ENCODE data around the gene F2.

F2 gene

DNA sequence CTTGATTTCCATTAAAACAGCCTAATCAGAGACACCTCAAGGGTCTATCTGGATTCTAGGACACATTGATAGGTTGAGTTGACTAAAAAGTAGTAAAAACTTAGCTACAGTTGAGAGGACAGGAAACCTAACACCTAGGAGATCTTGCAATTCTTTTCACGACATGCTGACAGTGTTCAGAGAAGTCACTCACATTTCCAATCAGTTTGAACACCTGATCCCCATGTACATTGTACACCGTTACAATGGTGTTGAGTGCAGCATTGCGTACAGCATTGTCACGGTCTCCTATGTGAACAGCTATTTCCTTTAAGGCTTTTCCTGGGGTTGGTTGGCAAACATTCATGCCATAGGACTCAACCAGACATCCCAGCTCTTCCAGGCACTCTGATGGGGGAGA, 42.8 kb downstream of the F2 start:
- TF ChIP-seq GATA2 (IDR thresholded peaks at IDR 0.05; ENCODE audit: low read depth, low read length) (no peak), GATA3 (IDR thresholded peaks at IDR 0.05; ENCODE audit: low read depth, low read length) (no peak)

DNA sequence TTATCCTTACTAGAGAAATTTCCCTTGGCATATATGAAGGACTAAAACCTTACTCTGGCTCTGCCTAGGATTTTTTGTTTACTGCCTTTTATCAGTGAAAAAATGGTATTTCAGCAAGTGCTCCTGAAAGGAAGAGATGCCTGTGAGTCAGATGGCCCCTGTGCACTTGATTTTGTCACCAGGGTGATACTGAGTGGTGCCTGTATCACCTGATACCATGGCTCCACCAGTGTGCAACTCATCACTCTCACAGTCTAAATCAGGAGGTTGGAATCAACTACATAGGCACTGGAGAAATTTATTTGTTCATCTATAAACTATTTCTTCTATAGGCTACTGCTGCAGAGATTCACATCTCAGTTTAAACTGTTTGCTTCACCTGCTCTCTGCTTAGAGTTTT, 43.2 kb downstream of the F2 start:
- TF ChIP-seq GATA3 (IDR thresholded peaks at IDR 0.05; ENCODE audit: low read depth, low read length) (no peak), GATA2 (IDR thresholded peaks at IDR 0.05; ENCODE audit: low read depth, low read length) (no peak)

DNA sequence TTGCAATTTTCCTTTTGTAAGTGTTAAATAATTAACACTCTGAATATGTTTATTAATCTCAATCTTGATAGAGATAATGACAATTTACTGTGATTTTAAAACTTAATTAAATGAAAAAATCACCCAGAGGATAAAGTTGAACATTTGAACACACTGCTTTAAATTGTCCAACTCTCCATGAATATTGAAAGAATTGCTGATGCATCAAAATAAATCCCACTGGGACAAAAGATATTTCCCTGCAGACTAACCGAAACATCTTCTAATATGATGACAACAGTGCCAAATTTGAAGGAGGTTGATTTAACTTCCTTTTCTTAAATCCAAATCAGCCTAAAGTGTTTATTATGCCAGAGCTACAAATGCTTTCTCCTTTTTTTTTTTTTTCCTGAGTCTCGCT, 47.6 kb downstream of the F2 start:
- TF ChIP-seq GATA3 (IDR thresholded peaks at IDR 0.05; ENCODE audit: low read depth, low read length), result no peak
- TF ChIP-seq GATA2 (IDR thresholded peaks at IDR 0.05; ENCODE audit: low read depth, low read length), result no peak

DNA sequence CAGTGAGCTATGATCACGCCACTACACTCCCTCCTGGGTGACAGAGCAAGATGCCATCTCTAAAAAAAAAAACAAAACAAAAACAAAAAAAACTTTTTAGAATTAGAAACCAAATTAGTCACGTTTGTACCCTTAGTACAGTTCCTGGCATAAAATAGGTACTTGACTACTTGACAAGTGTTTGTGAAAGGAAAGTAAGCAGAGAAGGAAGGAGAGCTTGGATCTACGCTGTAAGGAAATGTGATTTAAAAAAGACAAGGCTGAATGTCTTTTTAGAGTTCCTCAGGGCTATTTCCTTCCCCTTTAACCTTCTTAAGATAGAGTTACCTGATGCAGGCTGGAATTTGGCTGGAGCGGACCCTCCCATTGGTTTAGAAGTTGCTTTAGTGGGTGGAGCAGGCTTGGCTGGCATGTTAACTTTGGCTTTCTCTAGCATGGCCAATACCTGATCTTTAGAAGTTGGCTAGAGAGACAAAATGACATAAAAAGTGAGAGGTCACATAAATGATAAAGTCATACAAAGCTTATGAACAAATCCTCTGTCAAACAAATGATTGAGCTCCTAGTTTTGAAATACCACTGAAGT, 50.7 kb downstream of the F2 start:
- no peak for TF ChIP-seq GATA3 (IDR thresholded peaks at IDR 0.05; ENCODE audit: low read depth, low read length)
- TF ChIP-seq GATA2 (IDR thresholded peaks at IDR 0.05; ENCODE audit: low read depth, low read length), result no peak

DNA sequence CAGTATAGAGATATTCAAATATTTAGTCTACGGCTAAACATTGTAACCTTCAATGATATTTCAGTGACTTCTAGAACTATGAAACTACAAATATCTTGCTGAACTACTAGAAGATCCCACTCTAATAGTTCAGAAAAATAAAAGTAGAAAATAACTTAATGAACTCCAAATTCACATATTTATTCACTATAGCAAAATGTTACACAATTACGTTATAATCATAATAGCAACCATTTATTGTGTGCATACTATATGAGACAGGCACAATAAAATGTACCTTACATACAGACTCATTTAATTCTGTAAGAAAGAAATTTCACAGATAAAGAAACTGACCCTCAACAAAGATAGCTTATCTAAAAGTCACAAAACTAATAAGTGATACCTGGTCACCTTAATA, 57.9 kb downstream of the F2 start:
- TF ChIP-seq GATA2 (IDR thresholded peaks at IDR 0.05; ENCODE audit: low read depth, low read length) (no peak), GATA3 (IDR thresholded peaks at IDR 0.05; ENCODE audit: low read depth, low read length) (no peak)

DNA sequence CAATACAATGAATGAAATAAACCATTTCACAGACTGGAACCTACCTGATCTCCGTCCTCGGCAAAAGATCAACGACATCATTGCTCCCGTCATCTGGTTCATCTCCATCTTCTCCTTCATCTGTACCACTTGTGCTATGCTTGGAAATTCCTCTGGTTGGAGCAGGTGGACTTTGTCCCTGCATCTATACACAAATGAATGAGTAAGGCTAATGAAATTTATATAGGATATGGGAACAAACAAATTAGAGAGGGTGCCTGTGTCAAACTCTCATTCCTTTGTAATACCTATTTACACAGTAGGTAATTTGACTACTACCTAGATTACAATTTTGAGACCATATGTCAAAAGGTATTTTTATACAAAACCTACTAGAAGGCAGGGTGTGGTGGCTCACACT, 59.4 kb downstream of the F2 start:
- no peak for TF ChIP-seq GATA3 (IDR thresholded peaks at IDR 0.05; ENCODE audit: low read depth, low read length)
- no peak for TF ChIP-seq GATA2 (IDR thresholded peaks at IDR 0.05; ENCODE audit: low read depth, low read length)
